ENCODE data around the gene GPER1. TPM values are rescaled to one million over a fixed set of nuclear protein-coding genes. Genes with fewer than 3 reads are reported as not detected.
"Not testable (repeated sequence)": the region's sequence is repeated elsewhere in the genome, so short reads cannot be mapped to it uniquely, and the experiment has no call there.

GPER1 gene
- total and polyA plus RNA-seq, 2 donors (not counting 3 experiments of a cell fraction or from before 2014, with no cell fraction given), result 0.77 to 2.3 TPM

DNA sequence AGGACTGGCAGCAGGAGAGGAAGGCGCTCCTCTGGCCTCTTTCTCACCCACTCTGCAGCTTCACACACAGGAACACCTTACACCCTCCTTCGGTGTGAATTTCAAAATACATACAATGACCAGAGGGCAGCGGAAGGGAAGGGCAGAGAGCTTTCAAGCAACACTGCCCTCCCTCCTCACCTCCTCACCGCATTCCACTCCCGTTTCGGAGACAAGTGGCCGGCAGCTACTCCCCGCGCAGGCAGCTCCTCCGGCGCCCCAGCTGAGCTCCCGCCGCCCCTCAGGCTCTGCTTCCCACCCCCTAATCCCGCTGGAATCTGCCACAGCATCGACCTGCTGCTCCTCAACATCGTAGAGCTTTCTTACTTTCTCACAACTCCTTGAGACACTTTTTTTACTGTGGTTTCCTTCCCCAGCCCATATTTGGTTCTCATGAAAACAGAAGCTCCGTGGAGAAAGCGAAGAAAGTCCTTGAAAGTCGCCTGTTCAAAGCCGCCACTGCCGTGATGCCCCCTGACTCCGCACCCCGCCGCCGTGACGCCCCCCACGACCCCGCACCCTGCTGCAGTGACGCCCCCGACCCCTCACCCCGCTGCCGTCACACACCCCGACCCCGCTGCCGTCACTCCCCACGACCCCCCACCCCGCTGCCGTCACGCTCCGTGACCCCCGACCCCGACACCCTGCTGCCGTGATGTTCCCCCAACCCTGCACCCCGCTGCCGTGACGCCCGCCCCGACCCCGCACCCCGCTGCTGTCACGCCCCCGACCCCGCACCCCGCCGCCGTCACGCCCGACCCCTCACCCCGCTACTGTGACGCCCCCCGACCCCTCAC lies 14.6 kb upstream of the GPER1 start:
- ChIA-PET POLR2A (no interaction called here), CTCF (interaction anchor here (1.0 to 1.7 kb wide), 5 partner anchors 13 to 103 kb away, joined by 4 to 9 read pairs (median 4); no protein-coding TSS in a partner anchor)

DNA sequence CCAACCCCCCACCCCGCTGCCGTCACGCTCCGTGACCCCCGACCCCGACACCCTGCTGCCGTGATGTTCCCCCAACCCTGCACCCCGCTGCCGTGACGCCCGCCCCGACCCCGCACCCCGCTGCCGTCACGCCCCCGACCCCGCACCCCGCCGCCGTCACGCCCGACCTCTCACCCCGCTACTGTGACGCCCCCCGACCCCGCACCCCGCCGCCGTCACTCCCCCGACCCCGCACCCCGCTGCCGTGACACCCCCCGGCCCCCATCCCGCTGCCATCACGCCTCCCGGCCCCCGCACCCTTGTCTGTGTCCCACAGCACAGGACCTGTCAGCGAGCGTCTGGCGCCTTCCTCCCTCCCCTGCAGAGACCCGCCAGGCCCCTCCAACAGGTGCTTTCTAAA lies 13.9 kb upstream of the GPER1 start:
- FAIRE-seq; intact Hi-C loops (cut with micrococcal nuclease); dilution Hi-C loops (cut with MboI; ENCODE audit: extremely low pct_ligation_motif_present, low sequenced_read_pairs); H3K4me1 ChIP-seq (ENCODE audit: control insufficient read depth, extremely low read depth, insufficient read depth, low read length); H3K27ac ChIP-seq (ENCODE audit: insufficient read depth, low read depth, low read length); H3K27me3 ChIP-seq (ENCODE audit: control insufficient read depth in 2 of 2, insufficient read depth in 2 of 2, low read length in 2 of 2); H3K9me1 ChIP-seq (replicated peaks; ENCODE audit: control insufficient read depth, extremely low read depth, insufficient read depth, low read length); H3K4me2 ChIP-seq (ENCODE audit: insufficient read depth, low read length); DNase-seq (ENCODE audit: low read depth, low spot score); H2AFZ ChIP-seq (ENCODE audit: low read depth, low read length); H3K4me3 ChIP-seq (replicated peaks in 1 of 3; ENCODE audit: insufficient read depth in 1 of 3, low read depth in 1 of 3, low read length in 3 of 3); H3K79me2 ChIP-seq (ENCODE audit: control insufficient read depth, insufficient read depth, low read length); H3K36me3 ChIP-seq (ENCODE audit: control insufficient read depth in 2 of 2, extremely low read depth in 1 of 2, insufficient read depth in 2 of 2, low read length in 2 of 2); H3K9me3 ChIP-seq (replicated peaks; ENCODE audit: control insufficient read depth, insufficient read depth, low read length); POLR2A ChIA-PET; H4K20me1 ChIP-seq (replicated peaks; ENCODE audit: control insufficient read depth, extremely low read depth, insufficient read depth, low read length); H3K9ac ChIP-seq (replicated peaks; ENCODE audit: extremely low read depth, insufficient read depth, low read length); BruUV-seq (replicated peaks): not testable (repeated sequence)
- CTCF ChIA-PET, result interaction anchor here (1.0 to 1.3 kb wide), 2 partner anchors 12 to 50 kb away, joined by 4 read pairs; no protein-coding TSS in a partner anchor

More for the DNA sequence above, 14.6 kb upstream of the GPER1 start:
- H3K27me3 ChIP-seq (ENCODE audit: control insufficient read depth in 2 of 2, insufficient read depth in 2 of 2, low read length in 2 of 2), result no peaks in the 10 kb centered on the region
- BruUV-seq (replicated peaks), result no TSS peak
- no peaks in the 10 kb centered on the region for H3K9me1 ChIP-seq (replicated peaks; ENCODE audit: control insufficient read depth, extremely low read depth, insufficient read depth, low read length)
- no peaks in the 10 kb centered on the region for H3K79me2 ChIP-seq (ENCODE audit: control insufficient read depth, insufficient read depth, low read length)
- H3K9me3 ChIP-seq (replicated peaks; ENCODE audit: control insufficient read depth, insufficient read depth, low read length), result no peaks in the 10 kb centered on the region
- intact Hi-C loops (cut with micrococcal nuclease), result no loop called here
- H3K4me3 ChIP-seq (replicated peaks in 1 of 3; ENCODE audit: insufficient read depth in 1 of 3, low read depth in 1 of 3, low read length in 3 of 3), result no peak overlapping the region
- no peaks in the 10 kb centered on the region for H3K4me1 ChIP-seq (ENCODE audit: control insufficient read depth, extremely low read depth, insufficient read depth, low read length)
- H2AFZ ChIP-seq (ENCODE audit: low read depth, low read length), result no peak overlapping the region
- TF ChIP-seq, protein P1, sequence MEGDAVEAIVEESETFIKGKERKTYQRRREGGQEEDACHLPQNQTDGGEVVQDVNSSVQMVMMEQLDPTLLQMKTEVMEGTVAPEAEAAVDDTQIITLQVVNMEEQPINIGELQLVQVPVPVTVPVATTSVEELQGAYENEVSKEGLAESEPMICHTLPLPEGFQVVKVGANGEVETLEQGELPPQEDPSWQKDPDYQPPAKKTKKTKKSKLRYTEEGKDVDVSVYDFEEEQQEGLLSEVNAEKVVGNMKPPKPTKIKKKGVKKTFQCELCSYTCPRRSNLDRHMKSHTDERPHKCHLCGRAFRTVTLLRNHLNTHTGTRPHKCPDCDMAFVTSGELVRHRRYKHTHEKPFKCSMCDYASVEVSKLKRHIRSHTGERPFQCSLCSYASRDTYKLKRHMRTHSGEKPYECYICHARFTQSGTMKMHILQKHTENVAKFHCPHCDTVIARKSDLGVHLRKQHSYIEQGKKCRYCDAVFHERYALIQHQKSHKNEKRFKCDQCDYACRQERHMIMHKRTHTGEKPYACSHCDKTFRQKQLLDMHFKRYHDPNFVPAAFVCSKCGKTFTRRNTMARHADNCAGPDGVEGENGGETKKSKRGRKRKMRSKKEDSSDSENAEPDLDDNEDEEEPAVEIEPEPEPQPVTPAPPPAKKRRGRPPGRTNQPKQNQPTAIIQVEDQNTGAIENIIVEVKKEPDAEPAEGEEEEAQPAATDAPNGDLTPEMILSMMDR (IDR thresholded peaks at IDR 0.05; ENCODE audit: extremely low read depth in 1 of 2, insufficient read depth in 1 of 2, low read depth in 1 of 2, low read length in 2 of 2), result no peak
- TF ChIP-seq POLR2AphosphoS5 (IDR thresholded peaks at IDR 0.05; ENCODE audit: insufficient read depth, low read depth, low read length) (no peak), EZH2 (IDR thresholded peaks at IDR 0.05; ENCODE audit: borderline replicate concordance, low read depth, low read length, severe bottlenecking) (no peak), JUN (IDR thresholded peaks at IDR 0.05; ENCODE audit: borderline replicate concordance, insufficient read depth, insufficient read length, low read depth) (no peak), GATA2 (IDR thresholded peaks at IDR 0.05; ENCODE audit: insufficient read depth, insufficient read length, low read depth, low read length) (no peak), FOS (IDR thresholded peaks at IDR 0.05; ENCODE audit: borderline replicate concordance, insufficient read depth, low read length) (no peak), MYC (IDR thresholded peaks at IDR 0.05; ENCODE audit: low read depth, low read length) (no peak), POLR2A (IDR thresholded peaks at IDR 0.05; ENCODE audit: low read depth, low read length) (no peak)
- TF ChIP-seq, protein P2, sequence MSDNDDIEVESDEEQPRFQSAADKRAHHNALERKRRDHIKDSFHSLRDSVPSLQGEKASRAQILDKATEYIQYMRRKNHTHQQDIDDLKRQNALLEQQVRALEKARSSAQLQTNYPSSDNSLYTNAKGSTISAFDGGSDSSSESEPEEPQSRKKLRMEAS (IDR thresholded peaks at IDR 0.05; ENCODE audit: insufficient read depth, insufficient read length), result no peak
- no peak overlapping the region for H3K27ac ChIP-seq (ENCODE audit: insufficient read depth, low read depth, low read length)
- H3K4me2 ChIP-seq (ENCODE audit: insufficient read depth, low read length), result no peak overlapping the region
- no peak overlapping the region for H3K9ac ChIP-seq (replicated peaks; ENCODE audit: extremely low read depth, insufficient read depth, low read length)
- dilution Hi-C loops (cut with MboI; ENCODE audit: extremely low pct_ligation_motif_present, low sequenced_read_pairs), result no loop called here
- no peaks in the 10 kb centered on the region for H3K36me3 ChIP-seq (ENCODE audit: control insufficient read depth in 2 of 2, extremely low read depth in 1 of 2, insufficient read depth in 2 of 2, low read length in 2 of 2)
- H4K20me1 ChIP-seq (replicated peaks; ENCODE audit: control insufficient read depth, extremely low read depth, insufficient read depth, low read length), result no peaks in the 10 kb centered on the region
- no peak for FAIRE-seq
- DNase-seq (ENCODE audit: low read depth, low spot score), result no peak
